HL-60 (cell line): ENCODE measurements around the gene NRXN2.

ENCODE experiments used
- DNase-seq, 2 experiments: peaks; one replicate each; pipeline ENCODE4 v3.0.0-alpha.2; 2010 to 2020; ENCODE audit warnings: low read depth in 1 of 2, low spot score in 1 of 2
- H3K27ac ChIP-seq: fragments of 250-450 bp; sonication (Bioruptor Pico); replicated peaks from 2 replicates; pipeline ENCODE4 v1.5.1; 2020; ENCODE audit warnings: mild to moderate bottlenecking, moderate library complexity
- H3K27me3 ChIP-seq: fragments of 250-450 bp; sonication (Bioruptor Pico); 2 replicates; pipeline ENCODE4 v1.5.1; 2021; ENCODE audit warnings: mild to moderate bottlenecking, moderate library complexity; ENCODE audit not compliant: insufficient read depth, poor library complexity, severe bottlenecking
- H3K4me3 ChIP-seq: replicated peaks from 2 replicates; pipeline ENCODE4 v1.5.1; 2011; ENCODE audit warnings: mild to moderate bottlenecking, control low read depth, low read length; ENCODE audit not compliant: insufficient read depth
- CTCF ChIP-seq: IDR thresholded peaks from one replicate; pipeline ENCODE4 v1.5.1; 2011; ENCODE audit warnings: low read length, control low read depth, inconsistent platforms; ENCODE audit not compliant: insufficient read depth
- GABPA ChIP-seq: IDR thresholded peaks from 2 replicates; pipeline ENCODE4 v1.6.1; 2012; ENCODE audit warnings: low read depth
- POLR2AphosphoS5 ChIP-seq: IDR thresholded peaks from 2 replicates; pipeline ENCODE4 v1.6.1; 2012; ENCODE audit warnings: low read depth
- SPI1 ChIP-seq: IDR thresholded peaks from 2 replicates; pipeline ENCODE4 v1.6.1; 2012; ENCODE audit warnings: low read depth, mild to moderate bottlenecking, borderline replicate concordance
- TF ChIP-seq, protein P1 (sequence below): IDR thresholded peaks from 2 replicates; pipeline ENCODE4 v1.6.1; 2012; ENCODE audit warnings: low read depth; ENCODE audit not compliant: insufficient replicate concordance

NRXN2 gene

DNA sequence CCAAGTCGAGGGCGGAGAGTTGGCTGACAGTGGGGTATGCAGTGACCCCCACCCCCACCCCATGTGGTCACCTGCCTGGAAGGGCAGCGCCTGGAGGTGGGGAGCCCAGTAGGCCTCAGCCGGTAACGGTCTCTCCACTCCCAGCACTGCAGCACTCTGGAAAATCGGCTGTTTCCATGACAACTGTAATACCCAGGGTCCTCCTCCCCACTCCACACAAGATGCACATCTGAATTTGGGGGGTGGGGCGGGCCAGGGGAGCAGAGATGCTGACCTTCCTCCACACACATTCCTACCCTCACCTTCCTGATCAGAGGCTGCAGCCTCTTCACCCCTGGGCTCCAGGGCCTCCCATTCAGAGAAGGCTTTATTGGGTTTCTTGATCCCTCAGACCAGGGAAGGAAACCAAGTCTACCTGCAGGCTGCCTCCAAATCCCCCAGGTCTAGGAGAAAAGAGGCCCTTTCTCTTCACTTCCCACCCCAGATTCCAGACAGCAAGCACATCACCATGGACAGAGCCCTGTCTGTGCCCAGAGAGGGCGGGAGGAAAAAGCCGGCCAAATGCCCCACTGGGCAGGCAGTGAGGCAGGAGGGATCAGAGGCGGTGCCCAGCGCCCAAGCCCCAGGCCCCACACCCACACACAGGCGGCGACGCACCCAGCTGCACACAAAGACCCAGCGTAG, 85.5 kb downstream of the NRXN2 start:
- peaks cover 16% of the 10 kb centered on the region for H3K27me3 ChIP-seq
- TF ChIP-seq, protein P1, sequence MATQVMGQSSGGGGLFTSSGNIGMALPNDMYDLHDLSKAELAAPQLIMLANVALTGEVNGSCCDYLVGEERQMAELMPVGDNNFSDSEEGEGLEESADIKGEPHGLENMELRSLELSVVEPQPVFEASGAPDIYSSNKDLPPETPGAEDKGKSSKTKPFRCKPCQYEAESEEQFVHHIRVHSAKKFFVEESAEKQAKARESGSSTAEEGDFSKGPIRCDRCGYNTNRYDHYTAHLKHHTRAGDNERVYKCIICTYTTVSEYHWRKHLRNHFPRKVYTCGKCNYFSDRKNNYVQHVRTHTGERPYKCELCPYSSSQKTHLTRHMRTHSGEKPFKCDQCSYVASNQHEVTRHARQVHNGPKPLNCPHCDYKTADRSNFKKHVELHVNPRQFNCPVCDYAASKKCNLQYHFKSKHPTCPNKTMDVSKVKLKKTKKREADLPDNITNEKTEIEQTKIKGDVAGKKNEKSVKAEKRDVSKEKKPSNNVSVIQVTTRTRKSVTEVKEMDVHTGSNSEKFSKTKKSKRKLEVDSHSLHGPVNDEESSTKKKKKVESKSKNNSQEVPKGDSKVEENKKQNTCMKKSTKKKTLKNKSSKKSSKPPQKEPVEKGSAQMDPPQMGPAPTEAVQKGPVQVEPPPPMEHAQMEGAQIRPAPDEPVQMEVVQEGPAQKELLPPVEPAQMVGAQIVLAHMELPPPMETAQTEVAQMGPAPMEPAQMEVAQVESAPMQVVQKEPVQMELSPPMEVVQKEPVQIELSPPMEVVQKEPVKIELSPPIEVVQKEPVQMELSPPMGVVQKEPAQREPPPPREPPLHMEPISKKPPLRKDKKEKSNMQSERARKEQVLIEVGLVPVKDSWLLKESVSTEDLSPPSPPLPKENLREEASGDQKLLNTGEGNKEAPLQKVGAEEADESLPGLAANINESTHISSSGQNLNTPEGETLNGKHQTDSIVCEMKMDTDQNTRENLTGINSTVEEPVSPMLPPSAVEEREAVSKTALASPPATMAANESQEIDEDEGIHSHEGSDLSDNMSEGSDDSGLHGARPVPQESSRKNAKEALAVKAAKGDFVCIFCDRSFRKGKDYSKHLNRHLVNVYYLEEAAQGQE, result peak; percentile 78
- TF ChIP-seq GABPA (no peak), SPI1 (no peak), POLR2AphosphoS5 (no peak), CTCF (no peak)
- no peak for DNase-seq
- no peak overlapping the region for H3K27ac ChIP-seq
- no peak overlapping the region for H3K4me3 ChIP-seq

DNA sequence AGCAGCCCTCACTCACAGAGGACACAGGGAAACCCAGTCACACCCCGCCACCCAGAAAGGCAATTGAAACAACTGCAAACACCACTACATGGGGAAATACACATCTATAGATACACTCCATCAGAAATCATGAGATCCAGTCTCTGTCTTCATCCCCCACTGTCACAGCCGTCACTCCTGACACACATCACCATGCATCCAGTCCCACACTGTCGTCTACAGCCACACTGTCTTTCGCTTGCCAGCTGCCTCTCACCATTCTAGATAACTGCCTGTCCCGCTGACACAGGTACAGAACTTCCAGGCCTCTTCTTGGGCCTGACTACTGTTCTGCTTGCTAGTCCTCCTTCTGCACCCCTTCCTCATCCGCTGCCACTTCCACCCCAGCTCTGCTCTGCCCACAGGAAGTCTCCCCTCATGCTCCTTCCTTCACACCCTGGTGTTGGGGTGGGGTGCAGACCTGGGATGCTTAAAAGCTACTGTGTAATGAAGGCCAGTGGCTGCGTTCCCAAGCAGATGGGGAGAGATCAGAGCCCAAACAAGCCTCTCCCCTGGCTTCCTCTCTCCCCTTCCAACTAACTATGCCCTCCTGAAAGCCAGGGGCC, 89.3 kb downstream of the NRXN2 start:
- no peak overlapping the region for H3K27ac ChIP-seq
- TF ChIP-seq SPI1 (no peak), GABPA (no peak), POLR2AphosphoS5 (no peak), CTCF (no peak)
- TF ChIP-seq, protein P1, result no peak
- DNase-seq, result peak in 1 of 2 experiments; percentile 21
- H3K4me3 ChIP-seq, result no peak overlapping the region
- no peaks in the 10 kb centered on the region for H3K27me3 ChIP-seq

GRCh38 chr11:64632654-64633053, 90.3 kb downstream of the NRXN2 start:
- no peak for DNase-seq
- Histone ChIP-seq H3K27ac (no peak overlapping the region), H3K4me3 (no peak overlapping the region), H3K27me3 (no peaks in the 10 kb centered on the region)
- TF ChIP-seq POLR2AphosphoS5, result no peak
- TF ChIP-seq, protein P1, result no peak
- TF ChIP-seq CTCF, result no peak
- TF ChIP-seq GABPA, result no peak
- no peak for TF ChIP-seq SPI1
